Astrocyte of the spinal cord (primary cell): ENCODE measurements around the gene VPS45.

Source experiments
- DNase-seq: peaks from one replicate; pipeline ENCODE4 v3.0.0; 2011; ENCODE audit warnings: low read depth, low spot score
- H3K4me3 ChIP-seq: 2 replicates; pipeline ENCODE4 v1.5.1; 2011; ENCODE audit warnings: low read depth, mild to moderate bottlenecking, low read length, moderate library complexity
- CTCF ChIP-seq: IDR thresholded peaks from 2 replicates; pipeline ENCODE4 v1.5.1; 2012; ENCODE audit warnings: low read depth, mild to moderate bottlenecking, low read length, inconsistent platforms
- in situ Hi-C: cut with HindIII; loops from 2 replicates; pipeline ENCODE4 v1.10.0; 2017; ENCODE audit warnings: low sequenced_read_pairs

Gene VPS45

GRCh38 chr1:150068109-150068435 lies 496 bp downstream of the VPS45 start:
- in situ Hi-C loops = no loop called here
- H3K4me3 ChIP-seq = peak overlapping the region; percentile 81
- no peak for TF ChIP-seq CTCF
- DNase-seq = no peak

GRCh38 chr1:150069923-150070322 lies 2.3 kb downstream of the VPS45 start:
- DNase-seq = no peak
- H3K4me3 ChIP-seq = no peak overlapping the region
- TF ChIP-seq CTCF = no peak
- in situ Hi-C loops = no loop called here

- TF ChIP-seq CTCF = peak; percentile 37
- H3K4me3 ChIP-seq = no peak overlapping the region
- peak; percentile 33 for DNase-seq
- in situ Hi-C loops = no loop called here
Measured at GRCh38 chr1:150072959-150073358, 5.4 kb downstream of the VPS45 start.

GRCh38 chr1:150073516-150073915 lies 5.9 kb downstream of the VPS45 start:
- no peak overlapping the region for H3K4me3 ChIP-seq
- no peak for DNase-seq
- in situ Hi-C loops = no loop called here
- no peak for TF ChIP-seq CTCF

GRCh38 chr1:150076066-150076465 lies 8.5 kb downstream of the VPS45 start:
- H3K4me3 ChIP-seq = no peak overlapping the region
- TF ChIP-seq CTCF = no peak
- in situ Hi-C loops = no loop called here
- no peak for DNase-seq

- no peak for DNase-seq
- H3K4me3 ChIP-seq = no peak overlapping the region
- in situ Hi-C loops = no loop called here
- TF ChIP-seq CTCF = no peak
Measured at GRCh38 chr1:150076985-150077384, 9.4 kb downstream of the VPS45 start.

- no peak for DNase-seq
- in situ Hi-C loops = no loop called here
- H3K4me3 ChIP-seq = no peak overlapping the region
- no peak for TF ChIP-seq CTCF
Measured at GRCh38 chr1:150080784-150081183, 13.2 kb downstream of the VPS45 start.
